Neuron (in vitro differentiated cells): Measurements from ENCODE around the gene ALDH4A1.

Experiments used
- H2AFZ ChIP-seq: one replicate; pipeline ENCODE4 v1.6.1; 2013; ENCODE audit warnings: low read depth, mild to moderate bottlenecking, inconsistent platforms, low read length, moderate library complexity
- H3K27me3 ChIP-seq: one replicate; pipeline ENCODE4 v1.6.1; 2013; ENCODE audit warnings: low read length; ENCODE audit not compliant: insufficient read depth
- H3K36me3 ChIP-seq: one replicate; pipeline ENCODE4 v1.6.1; 2013; ENCODE audit warnings: low read length; ENCODE audit not compliant: insufficient read depth
- H3K4me1 ChIP-seq: one replicate; pipeline ENCODE4 v1.6.1; 2013; ENCODE audit warnings: low read length; ENCODE audit not compliant: insufficient read depth
- H3K4me3 ChIP-seq: 2 replicates; pipeline ENCODE4 v1.5.1; 2013; ENCODE audit warnings: mild to moderate bottlenecking, low read length, moderate library complexity
- H3K9me3 ChIP-seq: one replicate; pipeline ENCODE4 v1.6.1; 2013; ENCODE audit warnings: low read length

The ALDH4A1 gene

GRCh38 chr1:18944810-18945209 lies 42.5 kb upstream of the ALDH4A1 start:
- Histone ChIP-seq H3K4me3 (no peak overlapping the region), H2AFZ (no peak overlapping the region), H3K4me1 (peaks cover 49% of the 10 kb centered on the region), H3K27me3 (no peaks in the 10 kb centered on the region), H3K36me3 (no peaks in the 10 kb centered on the region), H3K9me3 (no peaks in the 10 kb centered on the region)

GRCh38 chr1:18943914-18944572 lies 41.7 kb upstream of the ALDH4A1 start:
- no peaks in the 10 kb centered on the region for H3K36me3 ChIP-seq
- no peaks in the 10 kb centered on the region for H3K27me3 ChIP-seq
- H3K4me3 ChIP-seq = no peak overlapping the region
- no peak overlapping the region for H2AFZ ChIP-seq
- H3K9me3 ChIP-seq = no peaks in the 10 kb centered on the region
- peaks cover 41% of the 10 kb centered on the region for H3K4me1 ChIP-seq

- Histone ChIP-seq H2AFZ (no peak overlapping the region), H3K9me3 (no peaks in the 10 kb centered on the region), H3K4me1 (peaks cover 41% of the 10 kb centered on the region), H3K4me3 (no peak overlapping the region), H3K27me3 (no peaks in the 10 kb centered on the region), H3K36me3 (no peaks in the 10 kb centered on the region)
Measured at GRCh38 chr1:18943162-18943561, 40.8 kb upstream of the ALDH4A1 start.

- H3K36me3 ChIP-seq = no peaks in the 10 kb centered on the region
Measured at GRCh38 chr1:18942340-18942739, 40.0 kb upstream of the ALDH4A1 start.

GRCh38 chr1:18941221-18942141 lies 39.1 kb upstream of the ALDH4A1 start:
- Histone ChIP-seq H2AFZ (no peak overlapping the region), H3K36me3 (no peaks in the 10 kb centered on the region), H3K27me3 (no peaks in the 10 kb centered on the region), H3K4me1 (peaks cover 31% of the 10 kb centered on the region), H3K4me3 (no peak overlapping the region), H3K9me3 (no peaks in the 10 kb centered on the region)

More at GRCh38 chr1:18942340-18942739, 40.0 kb upstream of the ALDH4A1 start:
- Histone ChIP-seq H3K9me3 (no peaks in the 10 kb centered on the region), H3K27me3 (no peaks in the 10 kb centered on the region), H3K4me1 (peaks cover 36% of the 10 kb centered on the region), H3K4me3 (no peak overlapping the region), H2AFZ (no peak overlapping the region)

GRCh38 chr1:18940303-18941020 lies 38.1 kb upstream of the ALDH4A1 start:
- no peaks in the 10 kb centered on the region for H3K27me3 ChIP-seq
- H3K36me3 ChIP-seq = no peaks in the 10 kb centered on the region
- peaks cover 26% of the 10 kb centered on the region for H3K4me1 ChIP-seq
- H2AFZ ChIP-seq = no peak overlapping the region
- no peaks in the 10 kb centered on the region for H3K9me3 ChIP-seq
- no peak overlapping the region for H3K4me3 ChIP-seq

- no peak overlapping the region for H2AFZ ChIP-seq
- no peaks in the 10 kb centered on the region for H3K27me3 ChIP-seq
- H3K4me1 ChIP-seq = peaks cover 18% of the 10 kb centered on the region
- H3K4me3 ChIP-seq = no peak overlapping the region
- no peaks in the 10 kb centered on the region for H3K36me3 ChIP-seq
- H3K9me3 ChIP-seq = no peaks in the 10 kb centered on the region
Measured at GRCh38 chr1:18939398-18940302, 37.3 kb upstream of the ALDH4A1 start.

GRCh38 chr1:18938707-18939070 lies 36.3 kb upstream of the ALDH4A1 start:
- Histone ChIP-seq H3K27me3 (no peaks in the 10 kb centered on the region), H3K4me1 (peaks cover 16% of the 10 kb centered on the region), H3K9me3 (no peaks in the 10 kb centered on the region), H3K36me3 (no peaks in the 10 kb centered on the region), H3K4me3 (no peak overlapping the region), H2AFZ (no peak overlapping the region)

- no peak overlapping the region for H3K4me3 ChIP-seq
- H3K36me3 ChIP-seq = no peaks in the 10 kb centered on the region
- H2AFZ ChIP-seq = no peak overlapping the region
- H3K27me3 ChIP-seq = no peaks in the 10 kb centered on the region
- no peaks in the 10 kb centered on the region for H3K9me3 ChIP-seq
- H3K4me1 ChIP-seq = peaks cover 16% of the 10 kb centered on the region
Measured at GRCh38 chr1:18938008-18938706, 35.8 kb upstream of the ALDH4A1 start.

GRCh38 chr1:18937539-18937938 lies 35.2 kb upstream of the ALDH4A1 start:
- Histone ChIP-seq H3K27me3 (no peaks in the 10 kb centered on the region), H3K36me3 (no peaks in the 10 kb centered on the region), H3K4me1 (peaks cover 16% of the 10 kb centered on the region), H3K4me3 (no peak overlapping the region), H2AFZ (no peak overlapping the region), H3K9me3 (no peaks in the 10 kb centered on the region)

- H3K9me3 ChIP-seq = no peaks in the 10 kb centered on the region
- H3K4me3 ChIP-seq = no peak overlapping the region
- H3K4me1 ChIP-seq = peaks cover 13% of the 10 kb centered on the region
- H3K36me3 ChIP-seq = no peaks in the 10 kb centered on the region
- H3K27me3 ChIP-seq = no peaks in the 10 kb centered on the region
- no peak overlapping the region for H2AFZ ChIP-seq
Measured at GRCh38 chr1:18936814-18937481, 34.6 kb upstream of the ALDH4A1 start.

- Histone ChIP-seq H3K36me3 (no peaks in the 10 kb centered on the region), H2AFZ (no peak overlapping the region), H3K9me3 (no peaks in the 10 kb centered on the region), H3K4me1 (peaks cover 13% of the 10 kb centered on the region), H3K27me3 (no peaks in the 10 kb centered on the region), H3K4me3 (no peak overlapping the region)
Measured at GRCh38 chr1:18936471-18936813, 34.1 kb upstream of the ALDH4A1 start.
